IPS-20b (cell line): Measurements from ENCODE around the gene EBLN1.
"Not testable (repeated sequence)": the region's sequence is repeated elsewhere in the genome, so short reads cannot be mapped to it uniquely, and the experiment has no call there.

Source experiments
- H3K27ac ChIP-seq: one replicate; pipeline ENCODE4 v1.5.1; 2013; ENCODE audit warnings: low read length
- H3K27me3 ChIP-seq: 2 replicates; pipeline ENCODE4 v1.6.1; 2013; ENCODE audit warnings: mild to moderate bottlenecking, low read length, inconsistent platforms; ENCODE audit not compliant: insufficient read depth
- H3K36me3 ChIP-seq: 2 replicates; pipeline ENCODE4 v1.6.1; 2013; ENCODE audit warnings: low read depth, mild to moderate bottlenecking, inconsistent platforms, low read length, moderate library complexity; ENCODE audit not compliant: insufficient read depth
- H3K4me1 ChIP-seq: 2 replicates; pipeline ENCODE4 v1.6.1; 2013; ENCODE audit warnings: mild to moderate bottlenecking, control low read depth, inconsistent platforms, low read length, moderate library complexity; ENCODE audit not compliant: insufficient read depth
- H3K4me3 ChIP-seq: 2 replicates; pipeline ENCODE4 v1.5.1; 2013; ENCODE audit warnings: mild to moderate bottlenecking, low read length, inconsistent platforms
- H3K9ac ChIP-seq: 2 replicates; pipeline ENCODE4 v1.6.1; 2013; ENCODE audit warnings: low read depth, mild to moderate bottlenecking, inconsistent platforms, low read length, moderate library complexity
- H3K9me3 ChIP-seq: 2 replicates; pipeline ENCODE4 v1.6.1; 2013; ENCODE audit warnings: mild to moderate bottlenecking, low read depth, low read length, inconsistent platforms; ENCODE audit not compliant: insufficient read depth

The EBLN1 gene

GRCh38 chr10:22222236-22223190 is 4.7 kb upstream of the EBLN1 start:
- Histone ChIP-seq H3K36me3 (no peaks in the 10 kb centered on the region), H3K9me3 (no peaks in the 10 kb centered on the region), H3K27me3 (no peaks in the 10 kb centered on the region), H3K4me1 (no peaks in the 10 kb centered on the region), H3K9ac (no peak overlapping the region), H3K27ac (no peak overlapping the region), H3K4me3 (no peak overlapping the region)

GRCh38 chr10:22219308-22219707 is 1.5 kb upstream of the EBLN1 start:
- H3K4me3 ChIP-seq = no peak overlapping the region
- no peak overlapping the region for H3K9ac ChIP-seq
- H3K27ac ChIP-seq = no peak overlapping the region
- H3K36me3 ChIP-seq = no peaks in the 10 kb centered on the region
- no peaks in the 10 kb centered on the region for H3K27me3 ChIP-seq
- no peaks in the 10 kb centered on the region for H3K4me1 ChIP-seq
- H3K9me3 ChIP-seq = no peaks in the 10 kb centered on the region

DNA sequence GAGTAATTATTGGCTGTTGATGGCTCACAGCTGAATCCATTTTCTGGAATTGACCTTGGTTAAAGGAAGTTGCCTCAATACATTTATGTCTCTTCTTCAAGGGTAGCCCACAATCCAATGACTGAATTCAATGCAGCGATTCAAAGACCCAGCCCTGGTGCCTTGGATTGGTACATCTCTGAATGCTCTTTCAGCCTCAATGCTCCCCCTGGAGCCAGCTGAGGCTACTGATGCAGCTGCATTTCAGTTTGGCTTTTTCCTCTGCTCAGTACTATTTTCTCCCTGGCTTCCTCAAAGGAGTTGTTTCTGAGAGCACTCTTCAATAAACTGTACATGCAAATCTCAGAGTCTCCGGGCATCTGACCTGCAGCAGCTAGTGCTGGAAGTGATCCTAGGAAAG is 633 bp upstream of the EBLN1 start:
- Histone ChIP-seq H3K27me3 (no peaks in the 10 kb centered on the region), H3K4me3 (no peak overlapping the region), H3K4me1 (no peaks in the 10 kb centered on the region), H3K9me3 (no peaks in the 10 kb centered on the region), H3K36me3 (no peaks in the 10 kb centered on the region), H3K27ac (no peak overlapping the region), H3K9ac (no peak overlapping the region)

DNA sequence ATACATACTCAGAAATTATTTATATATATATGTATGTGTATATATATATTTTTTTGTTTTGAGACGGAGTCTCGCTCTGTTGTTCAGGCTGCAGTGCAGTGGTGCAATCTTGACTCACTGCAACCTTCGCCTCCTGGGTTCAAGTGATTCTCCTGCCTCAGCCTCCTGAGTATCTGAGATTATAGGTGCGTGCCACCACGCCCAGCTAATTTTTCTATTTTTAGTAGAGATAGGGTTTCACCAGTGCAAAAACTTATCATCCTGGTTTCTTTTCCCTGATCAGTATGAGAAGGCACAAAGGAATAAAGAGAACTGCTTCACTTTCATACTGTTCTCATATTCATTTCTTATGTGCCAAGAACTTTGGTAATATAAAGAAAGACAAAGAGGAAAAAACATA is 731 bp downstream of the EBLN1 start:
- not testable (repeated sequence) for H3K27ac ChIP-seq, H3K9me3 ChIP-seq, H3K4me1 ChIP-seq, H3K36me3 ChIP-seq, H3K27me3 ChIP-seq, H3K4me3 ChIP-seq, H3K9ac ChIP-seq

- H3K36me3 ChIP-seq = no peaks in the 10 kb centered on the region
- no peak overlapping the region for H3K9ac ChIP-seq
- peaks cover 6% of the 10 kb centered on the region; the same call in 1 of the 2 replicates for H3K4me1 ChIP-seq
- no peaks in the 10 kb centered on the region for H3K27me3 ChIP-seq
- H3K9me3 ChIP-seq = no peaks in the 10 kb centered on the region
- no peak overlapping the region for H3K27ac ChIP-seq
- no peak overlapping the region for H3K4me3 ChIP-seq
These were observed 7.5 kb downstream of the EBLN1 start for GRCh38 chr10:22210267-22210666.

DNA sequence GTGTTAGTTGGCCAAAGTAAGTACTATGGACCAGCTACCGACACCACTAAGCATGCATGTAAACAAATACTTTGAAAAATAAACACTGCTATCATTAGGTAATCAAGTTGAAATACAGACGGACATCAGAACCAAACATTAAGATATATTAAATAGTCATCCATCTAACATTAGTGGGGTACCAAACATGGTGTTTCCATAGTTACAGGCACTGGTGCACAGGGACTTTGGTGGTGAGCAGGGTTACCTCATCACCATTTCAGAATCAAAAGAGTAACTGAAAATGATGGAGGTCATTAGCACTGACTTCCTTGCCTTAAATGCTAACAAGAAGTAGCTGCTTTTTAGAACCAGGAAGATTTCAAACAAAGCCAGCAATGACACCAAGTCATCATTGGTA is 23.9 kb downstream of the EBLN1 start:
- no peaks in the 10 kb centered on the region for H3K4me1 ChIP-seq
- H3K4me3 ChIP-seq = no peak overlapping the region
- H3K9ac ChIP-seq = no peak overlapping the region
- H3K27ac ChIP-seq = no peak overlapping the region
- no peaks in the 10 kb centered on the region for H3K27me3 ChIP-seq
- H3K9me3 ChIP-seq = no peaks in the 10 kb centered on the region
- H3K36me3 ChIP-seq = no peaks in the 10 kb centered on the region

- Histone ChIP-seq H3K4me1 (no peaks in the 10 kb centered on the region; the same call in 1 of the 2 replicates), H3K36me3 (no peaks in the 10 kb centered on the region), H3K4me3 (no peak overlapping the region), H3K9ac (no peak overlapping the region), H3K9me3 (peaks cover 6% of the 10 kb centered on the region; the same call in 1 of the 2 replicates), H3K27ac (no peak overlapping the region), H3K27me3 (no peaks in the 10 kb centered on the region)
These were observed 32.2 kb downstream of the EBLN1 start for GRCh38 chr10:22185586-22185985.

DNA sequence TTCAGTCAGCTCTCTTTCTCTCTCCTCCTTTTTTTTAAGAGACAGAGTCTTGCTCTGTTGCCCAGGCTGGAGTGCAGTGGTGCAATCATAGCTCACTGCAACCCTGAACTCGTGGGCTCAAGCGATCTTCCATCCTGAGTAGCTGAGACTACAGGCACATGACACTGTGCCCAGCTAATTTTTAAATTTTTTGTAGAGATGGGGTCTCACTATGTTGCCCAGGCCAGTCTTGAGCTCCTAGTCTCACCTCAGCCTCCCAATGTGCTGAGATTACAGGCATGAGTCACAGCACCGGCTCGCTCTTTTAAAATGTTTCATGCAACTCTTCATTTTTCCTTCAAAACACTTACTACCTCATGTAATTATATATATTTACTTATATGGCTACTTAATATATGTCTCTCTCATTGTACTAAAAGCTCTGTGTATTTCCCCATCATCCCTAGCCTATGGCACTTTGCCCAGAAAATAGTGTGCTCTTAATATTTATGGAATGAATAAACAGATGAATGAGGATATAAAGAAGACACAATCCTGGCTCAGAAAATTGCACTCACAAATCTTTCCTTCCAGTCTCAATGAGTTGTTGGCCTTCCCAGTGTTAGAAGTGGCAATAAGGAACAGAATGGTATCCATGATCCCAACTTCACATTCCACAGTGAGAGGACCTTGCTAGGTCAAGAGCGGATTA is 33.9 kb downstream of the EBLN1 start:
- Histone ChIP-seq H3K9me3 (peaks cover 7% of the 10 kb centered on the region; the same call in 1 of the 2 replicates), H3K36me3 (no peaks in the 10 kb centered on the region), H3K4me1 (no peaks in the 10 kb centered on the region; the same call in 1 of the 2 replicates), H3K27me3 (no peaks in the 10 kb centered on the region), H3K4me3 (no peak overlapping the region), H3K27ac (no peak overlapping the region), H3K9ac (no peak overlapping the region)

- Histone ChIP-seq H3K9me3 (peaks cover 7% of the 10 kb centered on the region; the same call in 1 of the 2 replicates), H3K9ac (no peak overlapping the region), H3K27ac (no peak overlapping the region), H3K4me3 (no peak overlapping the region), H3K27me3 (no peaks in the 10 kb centered on the region), H3K36me3 (no peaks in the 10 kb centered on the region), H3K4me1 (no peaks in the 10 kb centered on the region)
These were observed 37.1 kb downstream of the EBLN1 start for GRCh38 chr10:22180724-22181123.

GRCh38 chr10:22174442-22174841 is 43.4 kb downstream of the EBLN1 start:
- no peaks in the 10 kb centered on the region for H3K27me3 ChIP-seq

GRCh38 chr10:22171131-22171530 is 46.7 kb downstream of the EBLN1 start:
- H3K27me3 ChIP-seq = no peaks in the 10 kb centered on the region
- no peak overlapping the region for H3K27ac ChIP-seq
- H3K36me3 ChIP-seq = no peaks in the 10 kb centered on the region
- H3K4me3 ChIP-seq = no peak overlapping the region
- H3K4me1 ChIP-seq = no peaks in the 10 kb centered on the region
- no peaks in the 10 kb centered on the region for H3K9me3 ChIP-seq
- no peak overlapping the region for H3K9ac ChIP-seq

More at GRCh38 chr10:22174442-22174841, 43.4 kb downstream of the EBLN1 start:
- Histone ChIP-seq H3K9me3 (no peaks in the 10 kb centered on the region), H3K36me3 (no peaks in the 10 kb centered on the region), H3K4me3 (no peak overlapping the region), H3K4me1 (no peaks in the 10 kb centered on the region), H3K9ac (no peak overlapping the region), H3K27ac (no peak overlapping the region)

GRCh38 chr10:22170582-22170981 is 47.2 kb downstream of the EBLN1 start:
- Histone ChIP-seq H3K27me3 (no peaks in the 10 kb centered on the region), H3K36me3 (no peaks in the 10 kb centered on the region), H3K9me3 (no peaks in the 10 kb centered on the region), H3K4me3 (no peak overlapping the region), H3K4me1 (no peaks in the 10 kb centered on the region), H3K9ac (no peak overlapping the region), H3K27ac (no peak overlapping the region)
